Esophagus squamous epithelium (tissue), 4 donors: ENCODE data around the gene GDF11.

Experiments used
- CTCF ChIP-seq, 6 experiments: fragments of 450-650 bp in 4 of 6; fragments of 200-600 bp in 2 of 6; sonication (generic) in 2 of 6; IDR thresholded peaks; one replicate each; pipeline ENCODE4 v1.5.1; 2016 to 2019; ENCODE audit warnings: antibody characterized with exemption in 6 of 6, mild to moderate bottlenecking in 4 of 6, moderate library complexity in 4 of 6
- POLR2A ChIP-seq, 4 donors: fragments of 450-650 bp; IDR thresholded peaks; one replicate each; pipeline ENCODE4 v1.6.1; 2017; ENCODE audit warnings: antibody characterized with exemption in 4 of 4, mild to moderate bottlenecking in 4 of 4, moderate library complexity in 3 of 4

- TF ChIP-seq CTCF (IDR thresholded peaks at IDR 0.05) (no peak), POLR2A (IDR thresholded peaks at IDR 0.05) (no peak)
Measured at GRCh38 chr12:55765736-55766290, 22.9 kb downstream of the GDF11 start.
